GM12875 (cell line): Measurements from ENCODE around the gene SMC1A.

Experiments
- H3K4me3 ChIP-seq: one replicate; pipeline ENCODE4 v1.5.1; 2011; ENCODE audit warnings: low read depth, low read length, control low read depth
- TF ChIP-seq, protein P1 (sequence below): IDR thresholded peaks from 2 replicates; pipeline ENCODE4 v1.5.1; 2011; ENCODE audit warnings: low read depth, mild to moderate bottlenecking, control low read depth, inconsistent platforms, low read length, moderate library complexity, borderline replicate concordance; ENCODE audit not compliant: insufficient read depth

The SMC1A gene

GRCh38 chrX:53362449-53362848, 60.0 kb downstream of the SMC1A start:
- TF ChIP-seq, protein P1, sequence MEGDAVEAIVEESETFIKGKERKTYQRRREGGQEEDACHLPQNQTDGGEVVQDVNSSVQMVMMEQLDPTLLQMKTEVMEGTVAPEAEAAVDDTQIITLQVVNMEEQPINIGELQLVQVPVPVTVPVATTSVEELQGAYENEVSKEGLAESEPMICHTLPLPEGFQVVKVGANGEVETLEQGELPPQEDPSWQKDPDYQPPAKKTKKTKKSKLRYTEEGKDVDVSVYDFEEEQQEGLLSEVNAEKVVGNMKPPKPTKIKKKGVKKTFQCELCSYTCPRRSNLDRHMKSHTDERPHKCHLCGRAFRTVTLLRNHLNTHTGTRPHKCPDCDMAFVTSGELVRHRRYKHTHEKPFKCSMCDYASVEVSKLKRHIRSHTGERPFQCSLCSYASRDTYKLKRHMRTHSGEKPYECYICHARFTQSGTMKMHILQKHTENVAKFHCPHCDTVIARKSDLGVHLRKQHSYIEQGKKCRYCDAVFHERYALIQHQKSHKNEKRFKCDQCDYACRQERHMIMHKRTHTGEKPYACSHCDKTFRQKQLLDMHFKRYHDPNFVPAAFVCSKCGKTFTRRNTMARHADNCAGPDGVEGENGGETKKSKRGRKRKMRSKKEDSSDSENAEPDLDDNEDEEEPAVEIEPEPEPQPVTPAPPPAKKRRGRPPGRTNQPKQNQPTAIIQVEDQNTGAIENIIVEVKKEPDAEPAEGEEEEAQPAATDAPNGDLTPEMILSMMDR = no peak
- H3K4me3 ChIP-seq = no peak overlapping the region

DNA sequence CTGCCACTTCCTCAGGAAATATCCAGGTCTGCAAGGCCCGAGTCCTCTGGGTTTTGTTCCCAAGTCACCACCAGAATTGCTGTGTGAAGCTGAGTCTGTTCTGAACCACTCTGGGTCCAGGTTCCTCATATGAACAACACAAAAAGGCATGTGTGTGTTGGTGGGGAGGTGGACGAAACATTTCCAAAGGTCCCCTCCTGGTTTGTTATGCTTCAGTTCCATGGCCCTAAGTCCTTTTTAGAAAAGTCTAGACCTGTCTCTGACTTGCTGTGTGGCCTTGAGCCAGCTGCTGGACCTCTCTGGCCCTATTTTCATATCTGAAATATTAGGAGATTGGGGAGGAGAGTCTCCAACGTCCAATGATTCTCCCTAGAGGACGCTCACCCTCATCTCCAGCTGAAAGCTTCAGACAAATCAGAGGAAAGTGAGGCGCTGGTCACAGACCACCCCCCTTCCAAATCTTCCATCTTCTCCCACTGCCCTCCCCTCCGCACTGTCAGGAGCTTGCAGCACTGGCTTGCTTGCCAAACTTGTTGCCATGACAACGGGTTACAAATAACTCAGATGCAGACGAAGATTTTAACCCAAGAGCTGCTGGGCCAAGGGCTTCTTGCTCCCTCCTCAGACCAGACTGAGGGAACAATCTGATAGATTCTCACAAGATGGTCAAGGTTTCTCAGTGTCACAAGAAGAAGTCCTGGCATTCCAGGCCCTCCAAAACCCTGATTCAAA, 64.5 kb downstream of the SMC1A start:
- H3K4me3 ChIP-seq = no peak overlapping the region
- TF ChIP-seq, protein P1 = no peak

- TF ChIP-seq, protein P1 = no peak
- no peak overlapping the region for H3K4me3 ChIP-seq
Observed at GRCh38 chrX:53356186-53356585, 66.3 kb downstream of the SMC1A start.

DNA sequence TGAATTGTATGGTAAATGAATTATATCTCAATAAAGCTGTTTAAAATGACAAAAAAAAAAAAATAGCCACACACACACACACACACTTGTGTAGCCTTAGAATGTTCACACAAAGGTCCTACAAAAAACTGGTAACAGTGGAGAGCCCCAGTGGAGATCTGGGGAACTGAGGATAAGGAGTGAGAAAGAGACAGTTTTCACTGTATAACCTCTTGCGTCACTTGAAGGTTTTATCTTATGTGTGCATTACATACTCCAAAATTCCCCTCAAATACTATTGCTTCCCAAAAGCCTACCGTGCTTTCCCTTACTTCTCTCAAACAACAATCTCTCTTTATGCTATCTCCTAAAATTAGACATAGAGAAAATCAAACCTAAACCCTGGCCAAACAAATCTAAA, 67.8 kb downstream of the SMC1A start:
- TF ChIP-seq, protein P1 = no peak

DNA sequence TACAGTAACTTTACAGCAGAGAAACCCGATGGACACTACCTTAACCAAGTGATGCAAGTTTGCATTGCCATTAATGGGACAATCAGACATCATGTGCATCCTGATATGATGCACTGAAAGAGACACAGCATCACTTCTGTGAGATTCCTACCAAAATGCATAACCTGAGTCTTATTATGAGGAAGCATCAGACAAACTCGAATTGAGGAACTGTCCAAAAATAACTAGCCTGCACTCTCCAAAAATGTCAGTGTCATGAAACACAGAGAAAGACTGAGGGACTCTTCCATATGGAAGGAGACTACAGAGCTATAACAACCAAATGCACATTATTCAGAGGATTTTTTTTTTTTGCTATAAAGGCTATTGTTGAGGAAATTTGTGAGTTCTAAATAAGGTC, 74.5 kb downstream of the SMC1A start:
- TF ChIP-seq, protein P1 = no peak
- no peak overlapping the region for H3K4me3 ChIP-seq

More for the DNA sequence above, 67.8 kb downstream of the SMC1A start:
- H3K4me3 ChIP-seq = no peak overlapping the region

DNA sequence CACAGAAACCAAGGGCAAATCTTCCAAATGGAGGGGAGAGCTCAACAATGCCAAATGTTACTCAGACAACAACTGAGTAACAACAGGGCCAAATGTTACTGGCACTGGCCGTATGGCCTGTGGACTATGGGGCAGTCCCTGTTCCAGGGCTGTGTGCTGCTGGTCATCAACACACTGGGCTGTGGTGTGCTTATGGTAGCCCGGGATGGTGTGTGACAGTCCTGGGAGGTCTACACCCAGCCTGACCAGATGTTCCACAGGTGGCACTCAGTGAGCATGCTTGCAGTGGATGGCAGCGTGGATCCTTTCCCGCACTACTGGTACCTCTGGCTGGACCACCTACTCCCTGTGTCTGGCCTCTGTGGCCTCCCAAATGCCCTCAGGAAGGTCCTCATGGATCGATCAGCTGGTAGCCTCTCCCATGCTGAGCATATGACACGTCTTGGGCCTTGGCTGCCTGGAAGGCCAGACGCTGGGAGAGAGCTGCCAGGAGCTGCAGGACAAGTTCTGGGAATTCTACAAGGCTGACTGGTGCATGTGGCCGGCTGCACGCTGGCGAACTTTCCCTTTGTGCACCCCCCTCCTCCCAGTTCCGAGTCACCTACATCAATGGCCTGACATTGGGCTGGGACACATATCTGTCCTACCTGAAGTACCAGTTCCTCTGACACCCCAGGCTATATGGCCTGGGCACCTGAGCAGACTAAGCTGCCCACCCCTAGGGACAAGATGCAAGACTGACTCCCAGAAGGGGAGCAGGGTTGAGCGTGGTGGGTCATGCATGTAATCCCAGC, 81.4 kb downstream of the SMC1A start:
- TF ChIP-seq, protein P1 = no peak
- no peak overlapping the region for H3K4me3 ChIP-seq
